OCI-LY3 (cell line): Measurements from ENCODE around the gene ATG7.

Experiments
- CTCF ChIP-seq: fragments of 200-600, 300-600 bp; sonication (generic); IDR thresholded peaks from 2 replicates; pipeline ENCODE4 v1.5.1; 2014; ENCODE audit warnings: antibody characterized with exemption, low read length, low read depth
- EZH2phosphoT487 ChIP-seq: fragments of 200-600 bp; shearing (Covaris generic); IDR thresholded peaks from 2 replicates; pipeline ENCODE4 v1.6.1; 2018; ENCODE audit warnings: antibody characterized with exemption, mixed run types, low read depth

GRCh38 chr3:11544412-11545181 is 272.4 kb downstream of the ATG7 start:
- TF ChIP-seq CTCF, result no peak
- TF ChIP-seq EZH2phosphoT487, result no peak
